Central memory CD4-positive, alpha-beta T cell (primary cell): ENCODE results near the gene RANBP1.

Source experiments
- DNase-seq: peaks from one replicate; pipeline ENCODE4 v3.0.0; 2022

The RANBP1 gene

GRCh38 chr22:20109411-20110358 lies 6.2 kb upstream of the RANBP1 start:
- DNase-seq, result no peak

GRCh38 chr22:20110359-20110985 lies 5.4 kb upstream of the RANBP1 start:
- DNase-seq, result no peak

- DNase-seq, result no peak
These were observed 4.7 kb upstream of the RANBP1 start for GRCh38 chr22:20111045-20111688.

- DNase-seq, result no peak
These were observed 3.9 kb upstream of the RANBP1 start for GRCh38 chr22:20111689-20112622.

GRCh38 chr22:20112623-20113511 lies 3.0 kb upstream of the RANBP1 start:
- DNase-seq, result no peak

GRCh38 chr22:20113551-20114310 lies 2.2 kb upstream of the RANBP1 start:
- no peak for DNase-seq

GRCh38 chr22:20114506-20115475 lies 1.1 kb upstream of the RANBP1 start:
- DNase-seq, result no peak

- no peak for DNase-seq
These were observed 559 bp downstream of the RANBP1 start for GRCh38 chr22:20116376-20116950.

GRCh38 chr22:20116951-20117632 lies 1.2 kb downstream of the RANBP1 start, which contains the start of gene TRMT2A:
Gene TRMT2A, minus strand, starts transcription at chr22:20117226. Its CDS starts 320 bp downstream, at chr22:20116906.
- DNase-seq, result peak; percentile 98

- peak; percentile 52 for DNase-seq
These were observed 1.9 kb downstream of the RANBP1 start for GRCh38 chr22:20117633-20118299.

GRCh38 chr22:20118300-20119020 lies 2.6 kb downstream of the RANBP1 start:
- no peak for DNase-seq

GRCh38 chr22:20121856-20122415 lies 6.0 kb downstream of the RANBP1 start:
- DNase-seq, result no peak

- no peak for DNase-seq
These were observed 7.6 kb downstream of the RANBP1 start for GRCh38 chr22:20123366-20124082.

- no peak for DNase-seq
These were observed 8.3 kb downstream of the RANBP1 start for GRCh38 chr22:20124083-20124787.
